ENCODE measurements around the gene ZFAND6. TPM values are rescaled to one million over a fixed set of nuclear protein-coding genes. Genes with fewer than 3 reads are reported as not detected.
"Not testable (repeated sequence)": the region's sequence is repeated elsewhere in the genome, so short reads cannot be mapped to it uniquely, and the experiment has no call there.

ZFAND6 gene
- polyA plus RNA-seq, 3 donors, result 125 to 136 (median 135) TPM

DNA sequence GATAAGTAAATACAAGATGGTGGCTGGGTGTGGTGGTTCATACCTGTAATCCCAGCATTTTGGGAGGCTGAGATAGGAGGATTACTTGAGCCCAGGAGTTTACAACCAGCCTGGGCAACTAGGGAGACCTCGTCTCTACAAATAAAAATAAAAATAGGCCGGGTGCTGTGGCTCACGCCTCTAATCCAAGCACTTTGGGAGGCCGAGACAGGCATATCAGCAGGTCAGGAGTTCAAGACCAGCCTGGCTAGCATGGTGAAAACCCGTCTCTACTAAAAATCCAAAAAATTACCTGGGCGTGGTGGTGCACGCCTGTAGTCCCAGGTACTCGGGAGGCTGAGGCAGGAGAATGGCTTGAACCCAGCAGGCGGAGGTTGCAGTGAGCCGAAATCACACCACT, 14.3 kb upstream of the ZFAND6 start:
- not testable (repeated sequence) for DNase-seq (ENCODE audit: low read depth in 3 of 3, low spot score in 2 of 3)

DNA sequence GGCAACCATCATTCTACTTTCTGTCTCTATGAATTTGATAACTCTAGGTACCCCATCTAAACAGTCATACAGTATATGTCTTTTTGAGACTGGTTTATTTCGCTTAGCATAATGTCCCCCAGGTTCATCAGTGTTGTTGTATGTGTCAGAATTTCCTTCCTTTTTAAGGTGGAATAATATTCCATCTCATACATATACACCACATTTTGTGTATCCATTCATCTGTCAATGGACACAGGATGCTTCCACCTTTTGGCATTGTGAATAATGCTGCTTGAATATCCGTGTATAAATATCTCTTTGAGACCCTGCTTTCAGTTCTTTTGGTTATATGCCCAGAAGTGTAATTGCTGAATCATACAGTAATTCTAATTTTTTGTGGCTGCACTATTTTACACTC, 10.4 kb upstream of the ZFAND6 start:
- DNase-seq (ENCODE audit: low read depth in 3 of 3, low spot score in 2 of 3), result no peak

- DNase-seq (ENCODE audit: low read depth in 3 of 3, low spot score in 2 of 3), result no peak
These were observed 6.7 kb upstream of the ZFAND6 start for GRCh38 chr15:80052597-80053304.

- DNase-seq (ENCODE audit: low read depth in 3 of 3, low spot score in 2 of 3), result no peak
These were observed 3.5 kb upstream of the ZFAND6 start for GRCh38 chr15:80055933-80056332.

DNA sequence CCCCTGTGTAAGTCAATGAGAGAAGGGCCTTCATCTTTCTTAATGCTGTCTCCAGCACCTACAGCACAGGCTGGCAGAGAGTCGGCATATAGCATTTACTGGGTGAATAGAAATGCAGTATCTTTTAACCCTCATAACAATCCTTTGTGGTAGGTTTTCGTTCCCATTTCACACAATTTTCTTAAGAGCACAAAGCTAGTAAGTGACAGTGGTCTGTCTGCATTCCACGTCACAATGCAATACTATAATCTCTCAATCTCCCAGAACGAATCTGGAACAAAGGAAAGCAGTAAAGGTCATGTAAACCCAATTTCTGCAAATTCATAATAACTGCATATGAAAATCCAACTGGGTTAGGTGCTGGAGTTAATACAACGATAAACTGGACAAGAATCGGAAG, 1.4 kb upstream of the ZFAND6 start:
- DNase-seq (ENCODE audit: low read depth in 3 of 3, low spot score in 2 of 3), result no peak

GRCh38 chr15:80059786-80060355, 395 bp downstream of the ZFAND6 start:
- peak in 1 of 3 donors; percentile 23 for DNase-seq (ENCODE audit: low read depth in 3 of 3, low spot score in 2 of 3)

GRCh38 chr15:80060356-80061006, 1.0 kb downstream of the ZFAND6 start:
- peak in 1 of 3 donors; percentile 34 for DNase-seq (ENCODE audit: low read depth in 3 of 3, low spot score in 2 of 3)

- DNase-seq (ENCODE audit: low read depth in 3 of 3, low spot score in 2 of 3), result no peak
These were observed 2.1 kb downstream of the ZFAND6 start for GRCh38 chr15:80061582-80061981.

DNA sequence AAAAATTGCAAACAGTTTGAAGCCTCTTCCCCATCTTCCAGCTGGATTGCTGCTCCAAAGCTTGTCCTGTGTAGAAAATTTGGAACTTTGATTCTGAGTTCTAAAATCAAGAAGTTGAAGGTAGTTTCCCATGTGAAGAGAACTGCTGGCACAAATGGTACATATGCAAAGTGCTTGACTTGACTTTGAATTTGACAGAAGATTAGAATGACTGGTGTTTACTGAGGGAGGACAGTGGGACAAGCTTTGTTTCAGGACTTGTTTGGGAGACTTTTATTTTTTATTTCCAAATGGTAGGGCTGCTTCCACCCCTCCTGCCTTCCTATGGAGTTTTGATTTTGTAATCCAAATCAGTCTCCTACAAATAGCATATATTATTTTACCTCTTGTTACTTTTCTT, 7.4 kb downstream of the ZFAND6 start:
- DNase-seq (ENCODE audit: low read depth in 3 of 3, low spot score in 2 of 3), result no peak

DNA sequence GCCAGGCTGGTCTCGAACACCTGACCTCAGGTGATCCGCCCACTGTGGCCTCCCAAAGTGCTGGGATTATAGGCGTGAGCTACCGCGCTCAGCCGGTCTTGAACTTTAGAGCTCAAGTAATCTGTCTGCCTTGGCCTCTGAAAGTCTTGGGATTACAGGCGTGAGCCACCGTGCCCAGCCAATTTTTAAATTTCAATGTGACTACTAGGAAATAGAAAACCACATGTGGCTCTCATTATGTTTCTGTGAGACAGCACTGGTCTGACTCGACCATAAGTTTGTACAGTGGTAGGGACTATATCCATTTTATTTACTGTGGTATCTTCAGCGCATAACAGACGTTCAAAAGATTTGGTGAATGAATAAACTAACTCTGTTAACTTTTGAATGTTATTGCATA, 9.1 kb downstream of the ZFAND6 start:
- no peak for DNase-seq (ENCODE audit: low read depth in 3 of 3, low spot score in 2 of 3)

DNA sequence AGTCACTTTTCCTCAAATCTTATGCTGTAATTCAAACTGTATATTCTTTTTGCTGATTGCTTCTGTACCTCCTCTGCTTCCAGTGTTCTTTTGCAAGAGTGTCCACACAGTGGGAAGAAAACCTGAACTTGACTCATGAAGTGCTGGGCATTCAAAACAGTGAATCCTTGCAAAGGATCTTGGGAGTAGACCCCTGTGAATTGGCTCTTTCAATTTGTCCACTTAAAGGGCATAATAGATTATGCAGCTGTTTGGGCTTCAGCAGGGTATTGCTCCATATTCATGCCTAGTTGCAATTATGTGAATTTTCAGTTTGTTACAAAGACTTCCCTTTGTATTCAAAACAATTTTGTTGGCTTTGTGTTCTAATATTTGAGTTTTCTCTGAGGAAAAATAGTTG, 11.4 kb downstream of the ZFAND6 start:
- DNase-seq (ENCODE audit: low read depth in 3 of 3, low spot score in 2 of 3), result no peak

DNA sequence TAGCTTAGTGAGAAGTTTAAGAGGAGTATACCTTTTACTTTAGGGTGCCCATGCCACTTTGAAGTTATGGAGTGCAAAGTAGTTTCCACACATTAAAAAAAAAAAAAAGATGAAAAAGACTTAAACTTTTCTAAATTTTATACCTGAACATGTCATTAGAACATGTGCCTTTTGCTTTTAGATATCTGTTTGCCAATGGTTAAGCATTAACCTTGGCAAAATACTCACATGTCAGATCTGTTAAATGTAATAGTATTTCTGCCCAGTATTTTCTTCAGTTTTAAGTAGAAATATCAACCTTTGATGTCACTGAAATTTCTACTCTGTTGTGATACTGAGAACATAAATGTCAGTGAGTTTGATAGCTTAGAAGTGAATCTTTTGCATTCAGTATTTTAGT, 12.2 kb downstream of the ZFAND6 start:
- DNase-seq (ENCODE audit: low read depth in 3 of 3, low spot score in 2 of 3), result no peak

GRCh38 chr15:80072285-80072994, 13.0 kb downstream of the ZFAND6 start:
- DNase-seq (ENCODE audit: low read depth in 3 of 3, low spot score in 2 of 3), result peak; percentile 67 to 80 (median 78)

DNA sequence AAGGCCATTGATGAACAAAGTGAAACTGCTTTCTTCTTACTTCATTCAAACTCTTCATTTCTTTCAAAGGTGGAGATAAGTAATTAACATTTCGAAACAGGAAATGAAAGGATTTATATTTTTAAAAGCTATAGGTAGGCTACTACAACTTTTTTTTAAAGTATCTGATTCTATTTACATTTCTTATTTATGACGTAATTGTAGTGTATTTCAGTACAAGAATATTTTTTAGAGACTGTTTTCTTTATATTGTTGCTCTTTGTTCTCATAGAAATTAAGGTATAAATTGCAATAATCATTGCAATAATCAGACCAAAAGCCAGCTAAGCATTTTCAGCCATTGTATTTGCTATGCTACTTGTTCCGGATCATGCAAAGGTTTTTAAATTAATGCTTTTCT, 13.7 kb downstream of the ZFAND6 start:
- DNase-seq (ENCODE audit: low read depth in 3 of 3, low spot score in 2 of 3), result no peak

- DNase-seq (ENCODE audit: low read depth in 3 of 3, low spot score in 2 of 3), result no peak
These were observed 17.1 kb downstream of the ZFAND6 start for GRCh38 chr15:80076321-80077318.

DNA sequence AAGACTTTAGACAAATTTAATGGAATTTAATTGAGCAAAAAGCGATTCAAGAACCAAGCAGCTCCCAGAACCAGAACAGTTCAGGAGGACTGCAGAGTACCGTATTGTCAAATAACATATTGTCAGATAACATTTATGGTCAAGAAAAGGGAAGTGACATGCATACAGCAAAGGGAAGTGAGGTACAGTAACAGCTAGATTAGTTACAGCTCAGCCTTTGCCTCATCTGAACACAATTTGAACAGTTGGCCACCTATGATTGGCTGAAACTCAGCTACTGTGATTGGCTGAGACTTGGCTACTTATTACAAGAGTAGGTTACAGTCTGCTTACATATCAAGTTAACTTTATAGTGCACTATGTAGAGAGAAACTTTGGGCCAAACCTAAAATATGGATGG, 21.9 kb downstream of the ZFAND6 start:
- DNase-seq (ENCODE audit: low read depth in 3 of 3, low spot score in 2 of 3), result no peak

DNA sequence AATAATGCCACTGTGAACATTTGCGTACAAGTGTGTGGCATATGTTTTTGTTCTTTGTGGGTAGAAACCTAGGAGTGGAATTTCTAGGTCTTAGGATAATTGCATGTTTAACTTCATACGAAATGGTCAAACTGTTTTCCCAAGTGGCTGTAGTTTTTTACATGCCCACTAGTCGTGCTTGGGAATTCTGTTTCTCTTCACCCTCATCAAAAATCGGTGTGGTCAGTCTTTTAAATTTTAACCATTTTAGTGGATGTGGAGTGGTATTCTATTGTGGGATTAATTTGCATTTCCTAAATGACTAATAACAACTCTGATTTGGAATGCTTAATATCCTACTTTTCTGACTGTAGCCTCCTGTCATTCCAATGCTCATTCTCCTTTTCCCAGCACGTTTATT, 27.6 kb downstream of the ZFAND6 start:
- DNase-seq (ENCODE audit: low read depth in 3 of 3, low spot score in 2 of 3), result no peak

GRCh38 chr15:80090041-80090440, 30.6 kb downstream of the ZFAND6 start:
- no peak for DNase-seq (ENCODE audit: low read depth in 3 of 3, low spot score in 2 of 3)

GRCh38 chr15:80090879-80091503, 31.5 kb downstream of the ZFAND6 start:
- DNase-seq (ENCODE audit: low read depth in 3 of 3, low spot score in 2 of 3), result no peak
